Measurements from ENCODE around the gene PMM1. TPM values are rescaled to one million over a fixed set of nuclear protein-coding genes. Genes with fewer than 3 reads are reported as not detected.

PMM1 gene
- polyA plus RNA-seq, 1 donor from 2014 or later: 55.5 TPM

DNA sequence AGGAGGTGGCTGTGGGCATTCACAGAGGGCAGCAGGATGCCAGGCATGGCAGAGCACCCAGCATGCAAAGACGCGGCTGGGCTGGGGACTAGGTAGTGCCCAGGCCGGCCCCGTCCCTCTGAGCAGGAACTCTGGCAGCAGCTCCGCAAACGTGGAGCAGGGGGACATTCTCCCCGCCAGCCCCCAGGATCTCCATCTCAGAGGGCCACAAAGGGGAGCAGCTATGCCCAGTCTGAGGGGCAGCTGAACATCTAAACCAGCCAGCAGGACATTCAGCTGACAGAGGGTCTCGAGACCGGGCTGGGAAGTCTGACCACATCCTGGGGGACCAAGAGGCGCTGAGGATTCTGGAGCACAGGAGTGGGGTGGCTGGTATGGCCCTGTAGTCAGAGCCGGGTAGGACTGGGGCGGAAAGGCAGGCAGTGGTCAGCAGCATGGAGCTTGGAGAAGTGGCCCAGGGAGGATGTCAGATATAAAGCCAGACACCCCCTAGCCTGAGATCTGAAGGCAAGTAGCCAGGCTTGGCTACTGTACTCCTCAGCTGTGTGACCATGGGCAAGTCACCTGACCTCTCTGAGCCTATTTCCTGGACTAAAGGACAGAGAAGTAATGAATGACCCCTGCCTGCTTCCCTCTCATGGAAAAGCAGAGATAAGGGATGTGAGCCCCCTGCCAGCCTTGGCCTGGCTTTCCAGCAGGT lies 10.2 kb downstream of the PMM1 start:
- no peaks in the 10 kb centered on the region for H3K9me3 ChIP-seq (ENCODE audit: low read length)
- no peak overlapping the region for H3K4me2 ChIP-seq (ENCODE audit: low read length)
- H3K27ac ChIP-seq (ENCODE audit: low read length): no peak overlapping the region
- H2AFZ ChIP-seq (ENCODE audit: low read depth, low read length): no peak overlapping the region
- TF ChIP-seq MXI1 (conservative IDR thresholded peaks at IDR 0.05; ENCODE audit: poor library complexity, severe bottlenecking) (no peak), RAD21 (conservative IDR thresholded peaks at IDR 0.05) (no peak), EP300 (conservative IDR thresholded peaks at IDR 0.05; ENCODE audit: poor library complexity, severe bottlenecking) (no peak), TAF1 (IDR thresholded peaks at IDR 0.05; ENCODE audit: low read depth) (no peak), SMC3 (conservative IDR thresholded peaks at IDR 0.05; ENCODE audit: poor library complexity) (no peak)
- no peak overlapping the region for H3K4me3 ChIP-seq (ENCODE audit: low read length)
- H3K36me3 ChIP-seq (ENCODE audit: insufficient read depth, low read length): no peaks in the 10 kb centered on the region
- H3K9me2 ChIP-seq (ENCODE audit: insufficient read depth, low read length): no peaks in the 10 kb centered on the region
- no peak overlapping the region for H3K9ac ChIP-seq (ENCODE audit: low read length)
- no peaks in the 10 kb centered on the region for H3K27me3 ChIP-seq (ENCODE audit: insufficient read depth, low read depth, low read length)
- H3K79me2 ChIP-seq (replicated peaks; ENCODE audit: insufficient read depth, low read length): no peaks in the 10 kb centered on the region
- no peaks in the 10 kb centered on the region for H4K20me1 ChIP-seq (ENCODE audit: insufficient read depth)
- no peaks in the 10 kb centered on the region for H3F3A ChIP-seq (ENCODE audit: insufficient read depth, low read length, poor library complexity, severe bottlenecking)

DNA sequence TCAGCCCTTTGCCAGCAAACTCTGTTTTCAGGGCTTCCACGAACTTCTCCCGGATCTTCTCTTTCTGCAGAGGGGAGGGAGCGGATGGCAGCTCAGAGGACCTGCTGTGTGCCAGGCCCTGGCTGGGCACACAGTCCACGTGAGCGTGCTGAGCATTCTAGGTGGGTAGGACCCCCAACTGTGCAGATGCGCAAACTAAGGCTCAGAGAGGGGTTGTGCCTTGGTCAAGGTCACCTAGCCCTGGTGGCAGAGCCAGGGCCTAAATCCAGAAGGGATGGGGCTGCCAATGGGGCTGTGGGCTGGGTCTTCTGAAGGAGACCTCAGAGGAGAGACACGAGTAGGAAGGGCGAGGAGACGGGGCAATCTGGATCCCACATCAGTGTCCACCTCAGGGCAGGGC lies 10.8 kb downstream of the PMM1 start:
- no peak overlapping the region for H3K4me3 ChIP-seq (ENCODE audit: low read length)
- H3K36me3 ChIP-seq (ENCODE audit: insufficient read depth, low read length): no peaks in the 10 kb centered on the region
- no peak overlapping the region for H2AFZ ChIP-seq (ENCODE audit: low read depth, low read length)
- H3K9me3 ChIP-seq (ENCODE audit: low read length): no peaks in the 10 kb centered on the region
- H4K20me1 ChIP-seq (ENCODE audit: insufficient read depth): no peaks in the 10 kb centered on the region
- no peak overlapping the region for H3K4me2 ChIP-seq (ENCODE audit: low read length)
- H3K27me3 ChIP-seq (ENCODE audit: insufficient read depth, low read depth, low read length): no peaks in the 10 kb centered on the region
- H3K9ac ChIP-seq (ENCODE audit: low read length): no peak overlapping the region
- H3K27ac ChIP-seq (ENCODE audit: low read length): no peak overlapping the region
- H3F3A ChIP-seq (ENCODE audit: insufficient read depth, low read length, poor library complexity, severe bottlenecking): no peaks in the 10 kb centered on the region
- no peak for TF ChIP-seq TAF1 (IDR thresholded peaks at IDR 0.05; ENCODE audit: low read depth)
- no peak for TF ChIP-seq EP300 (conservative IDR thresholded peaks at IDR 0.05; ENCODE audit: poor library complexity, severe bottlenecking)
- H3K79me2 ChIP-seq (replicated peaks; ENCODE audit: insufficient read depth, low read length): no peaks in the 10 kb centered on the region
- no peaks in the 10 kb centered on the region for H3K9me2 ChIP-seq (ENCODE audit: insufficient read depth, low read length)

- H3K4me2 ChIP-seq (ENCODE audit: low read length): no peak overlapping the region
- H3K27ac ChIP-seq (ENCODE audit: low read length): no peak overlapping the region
- no peak for TF ChIP-seq SMC3 (conservative IDR thresholded peaks at IDR 0.05; ENCODE audit: poor library complexity)
- TF ChIP-seq TAF1 (IDR thresholded peaks at IDR 0.05; ENCODE audit: low read depth): no peak
- TF ChIP-seq, protein P1, sequence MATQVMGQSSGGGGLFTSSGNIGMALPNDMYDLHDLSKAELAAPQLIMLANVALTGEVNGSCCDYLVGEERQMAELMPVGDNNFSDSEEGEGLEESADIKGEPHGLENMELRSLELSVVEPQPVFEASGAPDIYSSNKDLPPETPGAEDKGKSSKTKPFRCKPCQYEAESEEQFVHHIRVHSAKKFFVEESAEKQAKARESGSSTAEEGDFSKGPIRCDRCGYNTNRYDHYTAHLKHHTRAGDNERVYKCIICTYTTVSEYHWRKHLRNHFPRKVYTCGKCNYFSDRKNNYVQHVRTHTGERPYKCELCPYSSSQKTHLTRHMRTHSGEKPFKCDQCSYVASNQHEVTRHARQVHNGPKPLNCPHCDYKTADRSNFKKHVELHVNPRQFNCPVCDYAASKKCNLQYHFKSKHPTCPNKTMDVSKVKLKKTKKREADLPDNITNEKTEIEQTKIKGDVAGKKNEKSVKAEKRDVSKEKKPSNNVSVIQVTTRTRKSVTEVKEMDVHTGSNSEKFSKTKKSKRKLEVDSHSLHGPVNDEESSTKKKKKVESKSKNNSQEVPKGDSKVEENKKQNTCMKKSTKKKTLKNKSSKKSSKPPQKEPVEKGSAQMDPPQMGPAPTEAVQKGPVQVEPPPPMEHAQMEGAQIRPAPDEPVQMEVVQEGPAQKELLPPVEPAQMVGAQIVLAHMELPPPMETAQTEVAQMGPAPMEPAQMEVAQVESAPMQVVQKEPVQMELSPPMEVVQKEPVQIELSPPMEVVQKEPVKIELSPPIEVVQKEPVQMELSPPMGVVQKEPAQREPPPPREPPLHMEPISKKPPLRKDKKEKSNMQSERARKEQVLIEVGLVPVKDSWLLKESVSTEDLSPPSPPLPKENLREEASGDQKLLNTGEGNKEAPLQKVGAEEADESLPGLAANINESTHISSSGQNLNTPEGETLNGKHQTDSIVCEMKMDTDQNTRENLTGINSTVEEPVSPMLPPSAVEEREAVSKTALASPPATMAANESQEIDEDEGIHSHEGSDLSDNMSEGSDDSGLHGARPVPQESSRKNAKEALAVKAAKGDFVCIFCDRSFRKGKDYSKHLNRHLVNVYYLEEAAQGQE (IDR thresholded peaks at IDR 0.05; ENCODE audit: borderline replicate concordance): no peak
- TF ChIP-seq EZH2 (IDR thresholded peaks at IDR 0.05; ENCODE audit: borderline replicate concordance, insufficient read depth, low read length, poor library complexity, severe bottlenecking): no peak
- no peak for TF ChIP-seq CTCF (IDR thresholded peaks at IDR 0.05; ENCODE audit: poor library complexity, severe bottlenecking)
- no peak for TF ChIP-seq RAD21 (conservative IDR thresholded peaks at IDR 0.05)
- no peak for TF ChIP-seq POLR2AphosphoS5 (IDR thresholded peaks at IDR 0.05)
- no peak for TF ChIP-seq EP300 (conservative IDR thresholded peaks at IDR 0.05; ENCODE audit: poor library complexity, severe bottlenecking)
- no peak for TF ChIP-seq MXI1 (conservative IDR thresholded peaks at IDR 0.05; ENCODE audit: poor library complexity, severe bottlenecking)
- H3K9me2 ChIP-seq (ENCODE audit: insufficient read depth, low read length): no peaks in the 10 kb centered on the region
- H3K27me3 ChIP-seq (ENCODE audit: insufficient read depth, low read depth, low read length): no peaks in the 10 kb centered on the region
- H3K4me3 ChIP-seq (ENCODE audit: low read length): no peak overlapping the region
- H3K79me2 ChIP-seq (replicated peaks; ENCODE audit: insufficient read depth, low read length): no peaks in the 10 kb centered on the region
- H3K36me3 ChIP-seq (ENCODE audit: insufficient read depth, low read length): no peaks in the 10 kb centered on the region
- H3K9me3 ChIP-seq (ENCODE audit: low read length): no peaks in the 10 kb centered on the region
- no peak overlapping the region for H3K9ac ChIP-seq (ENCODE audit: low read length)
- H4K20me1 ChIP-seq (ENCODE audit: insufficient read depth): no peaks in the 10 kb centered on the region
- no peak overlapping the region for H2AFZ ChIP-seq (ENCODE audit: low read depth, low read length)
- no peaks in the 10 kb centered on the region for H3F3A ChIP-seq (ENCODE audit: insufficient read depth, low read length, poor library complexity, severe bottlenecking)
Observed at GRCh38 chr22:41578114-41578513, 11.5 kb downstream of the PMM1 start.

All from neural cell (in vitro differentiated cells).